GM13977 (cell line): ENCODE measurements around the gene CFAP298.
A peak's percentile ranks its signal among the peaks of the same experiment; 100 is the strongest.

ENCODE experiments used
- DNase-seq: peaks from one replicate; pipeline ENCODE4 v3.0.0; 2012; ENCODE audit warnings: low spot score
- CTCF ChIP-seq: IDR thresholded peaks from 2 replicates; pipeline ENCODE4 v1.5.1; 2012; ENCODE audit warnings: mild to moderate bottlenecking, control low read depth; ENCODE audit not compliant: insufficient read depth; ENCODE audit errors: extremely low read depth, missing control alignments
- in situ Hi-C: fragments of 300-500 bp; cut with MboI; formaldehyde crosslinking; loops from one replicate; pipeline ENCODE4 v1.12.0; 2022; ENCODE audit warnings: low sequenced_read_pairs, low pct_unique_long_range_greater_than_20kb, mixed read lengths, inconsistent platforms; ENCODE audit not compliant: unreplicated experiment

Gene CFAP298

DNA sequence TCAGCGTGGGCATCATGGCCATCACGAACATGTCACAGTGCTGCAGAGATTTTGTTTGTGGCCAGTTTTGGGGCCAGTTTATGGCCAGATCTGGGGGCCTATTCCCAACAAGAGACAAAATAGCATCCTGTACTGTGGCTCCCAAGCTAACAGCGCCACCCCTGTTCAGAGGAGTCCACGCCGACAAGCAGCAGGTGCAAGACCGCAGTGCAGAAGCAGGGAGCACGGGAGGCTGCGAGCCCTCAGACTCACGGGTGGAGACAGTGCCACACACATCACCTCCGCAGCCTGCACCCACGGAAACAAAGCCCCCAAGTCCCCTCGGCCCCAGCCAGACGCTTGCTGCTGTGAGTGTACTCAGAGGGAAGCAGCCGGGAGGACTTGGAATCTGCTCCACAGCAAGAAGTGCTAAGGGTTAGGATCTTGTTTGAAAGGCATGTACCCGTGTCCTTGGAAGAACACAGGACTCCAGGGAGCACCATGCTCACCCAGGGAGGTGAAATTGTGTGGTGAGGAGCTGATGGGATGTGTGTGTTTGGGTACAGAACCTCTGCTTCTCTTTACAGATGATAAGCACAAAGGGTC lies 34.0 kb downstream of the CFAP298 start:
- no peak for DNase-seq
- in situ Hi-C loops: loop anchor here (25.0 kb wide), 1 partner anchor 166 kb away; the partner anchor contains the start of gene EVA1C
- peak; percentile 48 for TF ChIP-seq CTCF

GRCh38 chr21:32576011-32576410 lies 36.2 kb downstream of the CFAP298 start:
- TF ChIP-seq CTCF: no peak
- DNase-seq: no peak
- in situ Hi-C loops: loop anchor here (25.0 kb wide), 1 partner anchor 164 kb away; the partner anchor contains the start of gene EVA1C

DNA sequence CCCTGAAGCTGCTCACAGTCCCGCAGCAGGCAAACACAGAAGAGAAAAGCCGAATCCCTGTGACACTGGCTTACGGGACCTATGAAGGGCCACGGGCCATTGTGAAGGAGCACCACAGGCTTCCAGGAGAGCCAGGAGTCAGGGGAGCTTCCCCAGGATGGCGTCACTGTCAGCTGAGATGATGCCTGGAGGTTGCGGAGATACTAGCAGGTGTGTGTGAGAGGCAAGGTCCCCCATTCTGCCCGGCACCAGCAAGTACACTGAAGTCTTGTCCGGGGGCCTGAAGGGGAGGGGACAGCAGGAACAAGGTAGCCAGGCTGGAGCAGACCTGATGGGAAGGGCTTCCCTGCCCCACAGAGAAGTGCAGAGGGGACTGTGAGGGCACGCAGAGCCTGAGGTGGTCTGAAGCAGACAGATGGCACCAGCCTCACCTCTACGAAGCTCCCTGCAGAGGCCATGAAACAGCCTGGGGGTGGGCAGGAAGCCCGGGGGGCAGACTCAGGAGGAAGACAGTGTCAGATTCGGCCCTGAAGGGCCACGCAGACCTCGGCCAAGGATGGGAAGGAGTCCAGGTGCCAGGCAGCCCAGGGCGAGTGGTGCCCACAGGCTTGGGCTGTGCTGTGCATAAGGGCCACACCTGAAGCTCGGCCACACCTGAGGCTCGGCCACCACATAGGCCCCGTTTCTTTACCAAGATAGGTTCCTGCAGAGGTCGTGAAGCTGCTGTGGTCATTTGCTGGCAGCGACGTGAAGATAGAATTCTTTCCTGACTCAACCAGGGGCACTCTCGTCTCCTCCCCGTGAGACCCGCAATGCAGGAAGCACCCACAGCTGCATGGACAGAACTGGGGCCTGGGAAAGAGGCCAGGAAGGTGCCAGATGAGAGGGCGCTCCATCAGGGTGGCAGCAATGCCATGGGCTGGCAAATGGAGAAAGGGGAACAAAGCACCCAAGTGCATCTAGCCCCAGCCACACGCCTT lies 36.9 kb downstream of the CFAP298 start:
- no peak for TF ChIP-seq CTCF
- no peak for DNase-seq
- in situ Hi-C loops: loop anchor here (25.0 kb wide), 1 partner anchor 163 kb away; the partner anchor contains the start of gene EVA1C

- in situ Hi-C loops: no loop called here
- no peak for TF ChIP-seq CTCF
- DNase-seq: no peak
Observed at GRCh38 chr21:32572574-32573420, 39.4 kb downstream of the CFAP298 start.

DNA sequence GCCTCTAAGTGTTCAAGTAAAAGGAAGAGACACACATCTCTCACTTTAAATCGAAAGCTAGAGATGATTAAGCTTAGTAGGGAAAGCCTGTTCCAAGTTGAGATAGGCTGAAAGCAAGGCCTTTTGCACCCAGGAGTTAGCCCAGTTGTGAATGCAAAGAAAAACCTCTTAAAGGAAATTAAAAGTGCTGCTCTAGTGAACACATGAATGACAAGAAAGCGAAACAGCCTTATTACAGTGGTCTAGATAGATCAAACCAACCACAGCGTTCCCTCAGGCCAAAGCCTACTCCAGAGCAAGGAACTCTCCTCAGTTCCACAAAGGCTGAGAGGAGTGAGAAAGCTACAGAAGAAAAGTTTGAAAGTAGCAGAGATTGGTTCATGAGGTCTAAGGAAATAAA lies 41.7 kb downstream of the CFAP298 start:
- no peak for TF ChIP-seq CTCF
- in situ Hi-C loops: no loop called here
- no peak for DNase-seq
